ENCODE measurements around the gene DRD5.
"Not testable (repeated sequence)": the region's sequence is repeated elsewhere in the genome, so short reads cannot be mapped to it uniquely, and the experiment has no call there.

Gene DRD5

DNA sequence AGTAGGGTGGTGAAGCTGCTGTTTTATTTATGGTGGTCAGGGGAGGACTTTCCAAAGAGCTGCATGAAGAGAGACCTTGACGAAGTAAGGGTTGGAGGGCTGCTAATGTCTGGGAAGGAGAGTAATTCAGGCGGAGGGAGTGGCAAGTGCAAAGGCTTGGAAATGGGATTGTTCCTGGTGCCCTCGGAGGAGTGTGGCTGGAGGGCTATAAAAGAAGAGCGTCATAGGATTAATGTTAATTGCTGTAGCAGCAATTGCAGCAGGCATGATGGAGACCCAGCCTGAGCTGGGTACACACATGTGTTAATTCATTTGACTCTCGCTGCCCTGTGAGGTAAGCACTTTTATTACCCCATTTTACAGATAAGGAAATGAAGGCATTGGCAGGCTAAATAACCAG, 4.5 kb downstream of the DRD5 start:
- H3K4me1 ChIP-seq; in situ Hi-C loops (cut with MboI; ENCODE audit: low sequenced_read_pairs); H3K27me3 ChIP-seq (ENCODE audit: low read depth); H3K4me3 ChIP-seq; H3K9me3 ChIP-seq; H3K36me3 ChIP-seq (replicated peaks); DNase-seq (ENCODE audit: low spot score in 2 of 2): not testable (repeated sequence)

DNA sequence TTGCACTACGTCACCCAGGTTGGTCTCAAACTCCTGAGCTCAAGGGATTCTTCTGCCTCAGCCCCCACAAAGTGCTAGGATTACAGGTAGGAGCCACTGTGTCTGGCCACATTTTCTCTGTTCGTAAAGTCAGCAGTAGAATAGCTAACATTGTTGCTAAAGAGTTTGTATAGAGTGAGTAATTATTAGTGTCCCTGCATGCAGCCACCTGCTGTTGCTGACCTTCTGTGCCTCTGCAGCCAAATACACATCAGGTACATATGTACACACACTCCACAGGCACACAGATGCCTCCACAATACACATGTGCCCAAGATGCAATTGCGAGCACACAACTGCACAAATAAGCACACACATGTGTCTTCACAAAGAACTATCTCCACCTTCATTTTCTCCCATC, 10.9 kb downstream of the DRD5 start:
- Histone ChIP-seq H3K9me3 (no peaks in the 10 kb centered on the region), H3K27me3 (ENCODE audit: low read depth) (no peaks in the 10 kb centered on the region), H3K36me3 (replicated peaks) (no peaks in the 10 kb centered on the region), H3K4me3 (no peak overlapping the region), H3K4me1 (no peaks in the 10 kb centered on the region)
- no peak for DNase-seq (ENCODE audit: low spot score in 2 of 2)
- in situ Hi-C loops (cut with MboI; ENCODE audit: low sequenced_read_pairs), result no loop called here

DNA sequence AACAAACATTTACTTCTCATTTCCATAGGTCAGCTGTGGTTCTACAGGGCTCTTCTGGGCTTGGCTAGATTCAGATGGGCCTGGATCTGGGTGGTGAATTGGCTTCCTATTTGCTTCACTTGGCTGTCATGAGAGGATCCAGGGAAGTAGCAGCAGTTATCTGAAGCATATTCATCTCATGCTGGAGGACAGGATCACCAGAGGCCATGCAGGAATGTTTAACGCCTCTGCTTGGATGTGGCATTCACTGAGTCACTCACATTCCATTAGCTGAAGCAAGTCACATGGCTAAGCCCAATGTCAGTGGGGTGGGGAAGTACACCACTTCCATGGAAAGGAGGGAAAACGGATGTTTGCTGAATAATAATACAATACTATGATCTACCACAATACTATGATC, 15.2 kb downstream of the DRD5 start:
- H3K4me1 ChIP-seq; in situ Hi-C loops (cut with MboI; ENCODE audit: low sequenced_read_pairs); H3K36me3 ChIP-seq (replicated peaks); H3K27me3 ChIP-seq (ENCODE audit: low read depth); H3K4me3 ChIP-seq; DNase-seq (ENCODE audit: low spot score in 2 of 2); H3K9me3 ChIP-seq: not testable (repeated sequence)

DNA sequence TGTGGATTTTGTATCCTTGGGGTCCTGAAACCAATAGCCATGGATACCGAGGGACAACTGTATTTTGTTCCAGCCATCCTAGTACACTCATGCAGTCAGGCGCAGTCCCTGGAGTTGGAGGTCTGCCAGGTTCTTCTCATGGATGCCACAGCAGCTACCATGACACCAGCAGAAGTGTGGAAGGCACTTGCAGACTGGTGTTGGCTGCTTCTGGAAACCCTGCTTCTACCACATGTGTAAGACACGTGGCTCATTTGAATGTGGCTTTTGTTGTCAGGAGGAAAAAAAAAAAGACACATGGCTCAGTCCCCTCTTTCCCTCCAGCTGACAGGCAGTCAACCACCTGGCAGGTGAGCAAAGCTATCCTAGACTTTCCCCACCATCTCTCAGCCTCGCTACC, 19.4 kb downstream of the DRD5 start:
- no peaks in the 10 kb centered on the region for H3K27me3 ChIP-seq (ENCODE audit: low read depth)
- H3K36me3 ChIP-seq (replicated peaks), result no peaks in the 10 kb centered on the region
- in situ Hi-C loops (cut with MboI; ENCODE audit: low sequenced_read_pairs), result no loop called here
- DNase-seq (ENCODE audit: low spot score in 2 of 2), result no peak
- no peaks in the 10 kb centered on the region for H3K4me1 ChIP-seq
- no peaks in the 10 kb centered on the region for H3K9me3 ChIP-seq
- no peak overlapping the region for H3K4me3 ChIP-seq

DNA sequence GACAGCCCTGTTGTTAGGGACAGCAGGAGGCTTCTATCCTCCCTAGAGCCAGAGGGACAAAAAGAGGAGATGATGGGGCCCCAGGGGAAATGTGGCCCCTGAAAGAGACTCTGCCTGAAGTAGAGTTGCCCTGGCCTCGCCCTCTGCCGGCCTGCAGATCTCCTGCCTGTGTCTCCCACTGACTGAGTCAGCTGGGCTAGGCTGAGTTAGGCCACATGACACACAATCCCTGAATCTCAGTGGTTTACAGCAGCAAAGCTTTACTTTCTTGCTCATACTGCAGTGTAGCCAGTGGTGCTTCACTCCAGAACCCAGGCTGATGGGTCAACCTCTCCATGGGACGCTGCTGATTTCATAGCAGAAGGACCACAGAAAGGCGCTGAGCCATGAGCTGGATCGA, 23.5 kb downstream of the DRD5 start:
- no peaks in the 10 kb centered on the region for H3K27me3 ChIP-seq (ENCODE audit: low read depth)
- no peaks in the 10 kb centered on the region for H3K9me3 ChIP-seq
- in situ Hi-C loops (cut with MboI; ENCODE audit: low sequenced_read_pairs), result no loop called here
- no peaks in the 10 kb centered on the region for H3K36me3 ChIP-seq (replicated peaks)
- no peak overlapping the region for H3K4me3 ChIP-seq
- DNase-seq (ENCODE audit: low spot score in 2 of 2), result no peak
- no peaks in the 10 kb centered on the region for H3K4me1 ChIP-seq

DNA sequence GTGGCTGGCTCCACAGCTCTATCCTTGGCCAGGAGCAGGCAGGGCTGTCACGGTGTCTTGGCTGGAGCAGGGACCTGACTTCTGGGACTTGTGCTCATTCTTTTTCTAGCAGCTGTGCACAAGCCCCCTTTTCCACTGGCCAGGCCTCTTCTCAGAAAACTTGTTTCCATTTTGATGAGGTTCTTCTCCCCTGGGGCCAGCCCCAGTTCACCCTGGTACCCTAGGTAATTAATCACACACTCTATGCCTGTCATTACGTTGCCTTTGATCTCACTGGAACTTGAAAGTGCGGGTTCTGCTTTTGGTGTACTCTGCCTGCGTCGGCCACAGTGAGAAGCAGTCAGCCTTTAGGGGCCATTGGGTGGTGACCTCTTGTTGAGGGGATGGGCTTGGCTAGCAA, 26.6 kb downstream of the DRD5 start:
- Histone ChIP-seq H3K27me3 (ENCODE audit: low read depth) (no peaks in the 10 kb centered on the region), H3K4me3 (no peak overlapping the region), H3K9me3 (no peaks in the 10 kb centered on the region), H3K4me1 (no peaks in the 10 kb centered on the region), H3K36me3 (replicated peaks) (no peaks in the 10 kb centered on the region)
- DNase-seq (ENCODE audit: low spot score in 2 of 2), result no peak
- in situ Hi-C loops (cut with MboI; ENCODE audit: low sequenced_read_pairs), result no loop called here

DNA sequence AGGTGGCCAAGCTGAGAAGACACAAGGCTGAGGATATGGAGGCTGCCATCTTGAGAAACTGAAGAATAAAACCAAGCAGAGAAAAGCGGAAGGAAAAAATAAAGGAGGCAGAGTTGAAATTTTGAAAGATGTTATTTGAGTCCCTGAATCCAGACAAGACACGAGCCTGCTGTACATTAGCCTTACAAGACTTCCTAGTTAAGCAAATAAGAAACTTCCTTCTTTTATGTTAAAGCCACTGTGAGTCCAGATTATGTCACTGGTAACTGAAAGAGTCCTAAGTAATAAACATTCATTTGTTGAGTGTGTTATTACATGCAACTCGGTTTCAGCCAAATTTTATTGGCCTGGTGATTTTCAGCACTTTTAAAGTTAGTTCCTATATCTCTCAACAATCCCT, 30.4 kb downstream of the DRD5 start:
- in situ Hi-C loops (cut with MboI; ENCODE audit: low sequenced_read_pairs), result no loop called here
- no peaks in the 10 kb centered on the region for H3K9me3 ChIP-seq
- no peaks in the 10 kb centered on the region for H3K27me3 ChIP-seq (ENCODE audit: low read depth)
- no peaks in the 10 kb centered on the region for H3K36me3 ChIP-seq (replicated peaks)
- no peaks in the 10 kb centered on the region for H3K4me1 ChIP-seq
- H3K4me3 ChIP-seq, result no peak overlapping the region
- no peak for DNase-seq (ENCODE audit: low spot score in 2 of 2)

DNA sequence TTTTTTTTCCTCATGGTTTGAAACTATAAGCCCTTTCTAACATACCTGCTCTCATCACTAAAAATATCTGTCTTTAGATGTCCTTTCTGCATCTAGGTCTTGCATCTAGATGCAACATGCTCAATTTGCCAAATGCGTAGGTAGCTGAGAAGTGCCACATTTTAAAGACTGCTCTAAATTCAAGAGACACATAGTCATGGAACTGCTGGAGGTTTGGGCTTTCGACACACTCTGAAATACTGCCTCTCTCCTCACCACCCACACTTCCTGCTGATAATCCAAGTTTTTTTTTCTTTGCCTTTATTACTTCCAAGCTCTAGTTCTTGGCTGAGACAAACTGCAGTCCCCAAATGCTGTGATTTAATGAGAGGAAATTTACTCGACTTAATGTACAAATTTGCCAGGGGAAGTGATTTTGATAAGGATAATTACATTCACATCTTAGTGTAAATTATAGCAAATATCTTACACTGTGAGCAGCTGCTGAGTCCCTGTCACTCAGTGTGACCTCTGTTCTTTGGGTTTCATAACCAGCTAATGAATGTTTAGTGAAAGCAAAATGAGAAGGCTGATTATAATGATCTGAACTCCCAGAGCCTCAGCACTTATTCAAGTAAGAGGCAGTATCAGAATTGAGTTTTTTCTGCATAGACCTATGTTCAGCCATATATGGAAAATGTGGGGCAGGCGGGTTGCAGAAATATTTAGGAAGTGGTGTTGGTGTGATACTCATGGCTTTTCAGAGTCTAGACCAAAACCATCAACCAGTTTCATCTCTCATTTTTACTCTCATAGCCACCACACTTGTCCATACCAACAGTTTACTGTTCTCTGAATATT, 31.3 kb downstream of the DRD5 start:
- DNase-seq (ENCODE audit: low spot score in 2 of 2), result no peak
- no peaks in the 10 kb centered on the region for H3K9me3 ChIP-seq
- H3K36me3 ChIP-seq (replicated peaks), result no peaks in the 10 kb centered on the region
- H3K27me3 ChIP-seq (ENCODE audit: low read depth), result no peaks in the 10 kb centered on the region
- no peaks in the 10 kb centered on the region for H3K4me1 ChIP-seq
- no peak overlapping the region for H3K4me3 ChIP-seq
- in situ Hi-C loops (cut with MboI; ENCODE audit: low sequenced_read_pairs), result no loop called here

DNA sequence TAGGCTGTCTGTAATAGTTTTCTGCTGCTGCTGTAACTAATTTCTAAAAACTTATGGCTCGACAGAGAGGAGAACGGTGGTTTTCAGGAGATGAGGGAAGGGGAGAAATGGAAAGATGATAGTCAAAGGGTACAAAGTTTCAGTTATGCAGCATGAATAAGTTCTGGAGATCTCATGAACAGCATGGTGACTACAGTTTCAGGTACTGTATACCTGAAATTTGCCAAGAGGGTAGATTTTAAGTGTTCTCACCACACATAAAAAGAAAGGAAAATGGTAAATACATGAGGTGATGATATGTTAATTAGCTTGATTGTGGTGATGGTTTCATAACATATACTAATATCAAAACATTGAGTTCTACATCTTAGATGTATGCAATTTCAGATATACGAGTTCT, 34.9 kb downstream of the DRD5 start:
- DNase-seq (ENCODE audit: low spot score in 2 of 2), result no peak
- in situ Hi-C loops (cut with MboI; ENCODE audit: low sequenced_read_pairs), result no loop called here
- Histone ChIP-seq H3K4me3 (no peak overlapping the region), H3K36me3 (replicated peaks) (no peaks in the 10 kb centered on the region), H3K27me3 (ENCODE audit: low read depth) (no peaks in the 10 kb centered on the region), H3K9me3 (no peaks in the 10 kb centered on the region), H3K4me1 (no peaks in the 10 kb centered on the region)

DNA sequence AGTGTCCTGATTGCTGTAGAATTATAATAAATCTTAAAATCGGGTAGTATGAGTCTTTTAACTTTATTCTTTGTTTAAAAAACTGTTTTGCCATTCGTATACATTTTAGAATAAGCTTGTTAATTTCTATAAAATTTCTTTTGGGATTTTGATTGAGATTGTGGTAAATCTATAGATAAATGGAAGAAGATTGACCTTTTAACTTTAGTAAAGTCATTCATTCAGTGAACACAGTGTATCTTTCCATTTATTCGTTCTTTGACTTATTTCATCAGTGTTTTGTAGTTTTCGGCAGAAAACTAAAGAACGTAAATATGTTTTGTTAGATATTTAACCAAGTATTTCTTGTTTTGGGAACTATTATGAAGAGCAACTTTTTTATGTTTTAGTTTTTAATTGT, 38.9 kb downstream of the DRD5 start:
- in situ Hi-C loops (cut with MboI; ENCODE audit: low sequenced_read_pairs), result no loop called here
- Histone ChIP-seq H3K4me3 (no peak overlapping the region), H3K4me1 (no peaks in the 10 kb centered on the region), H3K36me3 (replicated peaks) (no peaks in the 10 kb centered on the region), H3K27me3 (ENCODE audit: low read depth) (no peaks in the 10 kb centered on the region), H3K9me3 (no peaks in the 10 kb centered on the region)
- DNase-seq (ENCODE audit: low spot score in 2 of 2), result no peak

DNA sequence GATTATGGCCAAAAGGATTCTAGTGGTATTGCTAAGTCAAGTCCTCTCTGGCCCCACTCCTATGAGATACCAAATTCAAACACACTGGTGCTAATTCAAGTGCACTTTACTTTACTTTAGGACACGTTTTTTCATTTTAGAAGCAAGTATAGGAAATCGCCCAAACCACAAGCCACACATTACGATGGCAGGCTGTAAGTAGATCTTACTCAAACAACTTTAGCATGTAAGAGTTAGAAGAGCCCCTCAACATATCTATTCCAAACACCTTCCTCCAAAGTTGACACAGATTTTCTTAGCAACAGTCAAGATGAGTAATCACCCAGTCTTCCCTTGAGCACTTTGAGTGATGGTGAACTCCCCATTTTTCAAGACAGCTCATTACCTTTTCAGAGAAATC, 43.6 kb downstream of the DRD5 start:
- Histone ChIP-seq H3K9me3 (no peaks in the 10 kb centered on the region), H3K4me3 (no peak overlapping the region), H3K4me1 (no peaks in the 10 kb centered on the region), H3K27me3 (ENCODE audit: low read depth) (no peaks in the 10 kb centered on the region), H3K36me3 (replicated peaks) (no peaks in the 10 kb centered on the region)
- in situ Hi-C loops (cut with MboI; ENCODE audit: low sequenced_read_pairs), result no loop called here
- DNase-seq (ENCODE audit: low spot score in 2 of 2), result no peak

DNA sequence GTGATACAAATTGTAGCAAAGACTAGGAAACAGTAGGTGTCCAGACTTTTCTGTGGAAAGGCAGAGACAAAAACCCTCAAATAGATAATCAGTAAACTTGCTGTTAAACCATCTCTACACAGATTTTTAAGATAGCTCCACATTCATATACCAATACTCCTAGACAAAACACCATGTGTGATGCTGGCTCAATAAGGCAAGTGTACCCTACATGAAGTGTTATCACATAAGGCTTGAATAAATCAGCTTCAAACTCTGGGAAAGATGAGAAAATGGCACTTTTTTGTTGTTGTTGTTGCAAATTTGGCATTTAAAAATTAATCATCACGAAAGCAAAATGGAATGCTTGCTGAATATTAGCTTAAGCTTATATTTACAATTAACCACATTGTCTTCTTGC, 45.1 kb downstream of the DRD5 start:
- Histone ChIP-seq H3K4me3 (no peak overlapping the region), H3K9me3 (no peaks in the 10 kb centered on the region), H3K27me3 (ENCODE audit: low read depth) (no peaks in the 10 kb centered on the region), H3K4me1 (no peaks in the 10 kb centered on the region), H3K36me3 (replicated peaks) (no peaks in the 10 kb centered on the region)
- in situ Hi-C loops (cut with MboI; ENCODE audit: low sequenced_read_pairs), result no loop called here
- DNase-seq (ENCODE audit: low spot score in 2 of 2), result no peak

DNA sequence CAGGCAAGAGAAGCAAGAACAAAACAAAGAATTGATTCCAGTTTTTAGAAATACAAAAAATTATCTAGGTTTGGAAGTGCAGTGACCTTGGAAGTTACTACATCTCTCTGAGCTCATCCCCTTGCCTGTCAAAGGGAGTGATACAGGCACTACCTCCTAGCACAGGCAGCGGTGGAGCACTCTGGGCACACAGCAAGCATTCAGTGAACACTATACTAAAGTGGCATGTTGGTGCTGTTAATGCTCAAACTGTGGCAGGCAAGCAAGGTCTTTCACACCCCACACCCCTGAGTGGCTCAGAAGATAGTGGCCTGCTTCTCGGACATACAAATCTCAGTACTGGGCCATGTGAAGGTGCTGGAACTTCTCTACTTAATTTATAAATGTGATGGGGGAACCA, 51.2 kb downstream of the DRD5 start:
- no peaks in the 10 kb centered on the region for H3K36me3 ChIP-seq (replicated peaks)
- DNase-seq (ENCODE audit: low spot score in 2 of 2), result no peak
- H3K4me3 ChIP-seq, result no peak overlapping the region
- H3K27me3 ChIP-seq (ENCODE audit: low read depth), result no peaks in the 10 kb centered on the region
- no peaks in the 10 kb centered on the region for H3K4me1 ChIP-seq
- H3K9me3 ChIP-seq, result no peaks in the 10 kb centered on the region
- in situ Hi-C loops (cut with MboI; ENCODE audit: low sequenced_read_pairs), result no loop called here

DNA sequence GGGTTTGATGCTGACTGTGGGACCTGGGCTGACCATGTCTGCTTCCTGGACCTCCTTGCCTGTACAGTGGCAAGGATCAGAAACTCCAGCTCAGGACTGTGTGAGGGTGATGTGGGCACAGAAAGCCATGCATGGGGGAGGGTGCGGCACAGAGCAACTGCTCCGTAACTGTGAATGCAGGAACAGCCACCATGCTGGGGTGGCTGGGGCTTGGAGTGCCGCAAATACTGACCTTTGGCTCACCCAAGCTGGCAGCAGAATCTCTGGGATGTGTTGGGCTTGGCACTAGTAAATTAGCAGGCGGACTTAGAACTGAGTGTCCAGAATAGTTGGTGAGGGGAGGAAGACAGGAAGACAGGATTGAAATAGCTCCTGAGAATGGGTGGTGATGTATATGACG, 52.0 kb downstream of the DRD5 start:
- DNase-seq (ENCODE audit: low spot score in 2 of 2), result no peak
- in situ Hi-C loops (cut with MboI; ENCODE audit: low sequenced_read_pairs), result no loop called here
- Histone ChIP-seq H3K9me3 (no peaks in the 10 kb centered on the region), H3K4me3 (no peak overlapping the region), H3K27me3 (ENCODE audit: low read depth) (no peaks in the 10 kb centered on the region), H3K36me3 (replicated peaks) (no peaks in the 10 kb centered on the region), H3K4me1 (no peaks in the 10 kb centered on the region)

All from HAP-1 (cell line).